ENCODE results near the gene SYS1.

SYS1 gene

GRCh38 chr20:45395114-45395415, 32.1 kb downstream of the SYS1 start:
- no peak for TF ChIP-seq CTCF (IDR thresholded peaks at IDR 0.05)
- Histone ChIP-seq H3K4me3 (ENCODE audit: low read depth in 1 of 2, low read length in 1 of 2) (no peak overlapping the region), H3K9me3 (peaks cover under 1% of the 10 kb centered on the region), H3K36me3 (no peaks in the 10 kb centered on the region), H3K27ac (no peak overlapping the region), H3K4me1 (ENCODE audit: control insufficient read depth in 1 of 2, insufficient read depth in 1 of 2, low read depth in 1 of 2, low read length in 1 of 2) (peaks cover 6 to 10% of the 10 kb centered on the region in 2 experiments), H3K27me3 (no peaks in the 10 kb centered on the region)

GRCh38 chr20:45399018-45399417, 36.1 kb downstream of the SYS1 start:
- peaks cover 14% of the 10 kb centered on the region for H3K9me3 ChIP-seq
- H3K27me3 ChIP-seq, result peaks cover 11% of the 10 kb centered on the region
- H3K36me3 ChIP-seq, result no peaks in the 10 kb centered on the region
- H3K4me3 ChIP-seq (ENCODE audit: low read depth in 1 of 2, low read length in 1 of 2), result no peak overlapping the region
- no peak for TF ChIP-seq CTCF (IDR thresholded peaks at IDR 0.05)
- no peaks in the 10 kb centered on the region for H3K4me1 ChIP-seq (ENCODE audit: control insufficient read depth in 1 of 2, insufficient read depth in 1 of 2, low read depth in 1 of 2, low read length in 1 of 2)
- H3K27ac ChIP-seq, result no peak overlapping the region

- peaks cover 26% of the 10 kb centered on the region for H3K27me3 ChIP-seq
- no peaks in the 10 kb centered on the region for H3K36me3 ChIP-seq
- TF ChIP-seq CTCF (IDR thresholded peaks at IDR 0.05), result no peak
- H3K4me3 ChIP-seq (ENCODE audit: low read depth in 1 of 2, low read length in 1 of 2), result no peak overlapping the region
- H3K9me3 ChIP-seq, result peaks cover 14% of the 10 kb centered on the region
- H3K27ac ChIP-seq, result no peak overlapping the region
- H3K4me1 ChIP-seq (ENCODE audit: control insufficient read depth in 1 of 2, insufficient read depth in 1 of 2, low read depth in 1 of 2, low read length in 1 of 2), result peaks cover under 1 to 1% of the 10 kb centered on the region in 2 experiments
Observed at GRCh38 chr20:45400346-45401031, 37.5 kb downstream of the SYS1 start.

- Histone ChIP-seq H3K27ac (no peak overlapping the region), H3K9me3 (peaks cover 14% of the 10 kb centered on the region), H3K4me1 (ENCODE audit: control insufficient read depth in 1 of 2, insufficient read depth in 1 of 2, low read depth in 1 of 2, low read length in 1 of 2) (peaks cover 13 to 18% of the 10 kb centered on the region in 2 experiments), H3K36me3 (no peaks in the 10 kb centered on the region), H3K4me3 (ENCODE audit: low read depth in 1 of 2, low read length in 1 of 2) (no peak overlapping the region), H3K27me3 (peaks cover 50% of the 10 kb centered on the region)
- TF ChIP-seq CTCF (IDR thresholded peaks at IDR 0.05), result no peak
Observed at GRCh38 chr20:45402946-45403345, 40.0 kb downstream of the SYS1 start.

- Histone ChIP-seq H3K9me3 (peaks cover 14% of the 10 kb centered on the region), H3K27me3 (peaks cover 65% of the 10 kb centered on the region), H3K4me1 (ENCODE audit: control insufficient read depth in 1 of 2, insufficient read depth in 1 of 2, low read depth in 1 of 2, low read length in 1 of 2) (peaks cover 13 to 18% of the 10 kb centered on the region in 2 experiments), H3K4me3 (ENCODE audit: low read depth in 1 of 2, low read length in 1 of 2) (no peak overlapping the region), H3K27ac (no peak overlapping the region), H3K36me3 (no peaks in the 10 kb centered on the region)
- no peak for TF ChIP-seq CTCF (IDR thresholded peaks at IDR 0.05)
Observed at GRCh38 chr20:45404438-45404837, 41.5 kb downstream of the SYS1 start.

Data from neutrophil (primary cell).